GM21390 (cell line): Measurements from ENCODE around the gene GXYLT1.
"Not testable (repeated sequence)": the region's sequence is repeated elsewhere in the genome, so short reads cannot be mapped to it uniquely, and the experiment has no call there.

ENCODE experiments used
- ATAC-seq: cut with Tn5 transposase; IDR thresholded peaks from one replicate; pipeline ENCODE4 v1.9.1; 2021; ENCODE audit not compliant: unreplicated experiment

The GXYLT1 gene

DNA sequence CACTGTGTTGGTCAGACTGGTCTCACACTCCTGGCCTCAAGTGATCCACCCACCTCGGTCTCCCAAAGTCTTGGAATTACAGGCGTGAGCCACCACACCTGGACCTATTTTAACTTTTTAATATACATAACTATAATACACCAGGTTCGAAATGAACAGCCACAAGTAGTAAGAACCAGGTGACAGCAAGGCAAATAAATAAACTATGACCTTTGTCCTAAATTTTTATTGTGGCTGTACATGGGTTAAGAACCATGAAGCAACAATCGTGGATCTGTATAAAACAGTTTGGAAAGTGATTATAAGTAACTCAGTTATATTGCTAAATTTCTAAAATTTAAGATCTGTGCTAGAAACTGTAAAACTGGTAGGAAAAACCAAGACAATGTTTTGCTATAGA lies 41.5 kb downstream of the GXYLT1 start:
- no peak for ATAC-seq

GRCh38 chr12:42102720-42103119 lies 42.0 kb downstream of the GXYLT1 start:
- no peak for ATAC-seq

- ATAC-seq: no peak
These were observed 45.2 kb downstream of the GXYLT1 start for GRCh38 chr12:42099433-42099832.

DNA sequence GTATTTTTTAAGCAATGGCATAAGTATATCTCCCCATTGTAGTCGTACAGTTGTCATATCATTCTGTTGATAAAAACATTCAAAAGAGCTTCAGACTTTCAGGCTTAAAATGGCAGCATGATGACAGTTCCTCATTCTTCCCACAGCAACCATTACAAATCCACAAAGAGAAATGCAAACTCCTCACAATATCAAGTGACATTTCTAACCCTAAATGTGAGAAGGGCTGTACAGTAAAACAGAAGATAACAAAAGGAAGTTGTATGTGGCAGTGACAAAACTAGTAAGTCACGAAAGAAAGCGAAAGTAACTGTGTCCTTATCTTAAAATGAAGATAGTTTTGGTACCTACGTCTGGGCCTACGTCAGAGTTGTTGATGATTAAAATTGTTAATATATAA lies 46.7 kb downstream of the GXYLT1 start:
- peak; percentile 95 for ATAC-seq

DNA sequence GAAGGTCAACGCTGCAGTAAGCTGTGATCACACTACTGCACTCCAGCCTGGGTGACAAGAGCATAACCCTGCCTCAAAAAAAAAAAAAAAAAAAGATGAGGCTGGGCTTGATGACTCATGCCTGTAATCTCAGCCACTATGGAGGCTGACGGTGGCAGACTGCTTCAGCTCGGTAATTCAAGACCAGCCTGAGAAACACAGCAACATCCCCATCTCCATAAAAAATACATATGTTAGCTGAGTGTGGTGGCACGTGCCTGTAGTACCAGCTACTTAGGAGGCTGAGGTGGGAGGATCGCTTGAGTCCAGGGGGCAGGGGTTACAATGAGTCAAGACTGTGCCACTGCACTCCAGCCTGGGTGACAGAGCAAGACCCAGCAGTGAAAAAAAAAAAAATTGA lies 50.4 kb downstream of the GXYLT1 start:
- ATAC-seq: no peak

GRCh38 chr12:42091769-42092168 lies 52.9 kb downstream of the GXYLT1 start:
- ATAC-seq: no peak

DNA sequence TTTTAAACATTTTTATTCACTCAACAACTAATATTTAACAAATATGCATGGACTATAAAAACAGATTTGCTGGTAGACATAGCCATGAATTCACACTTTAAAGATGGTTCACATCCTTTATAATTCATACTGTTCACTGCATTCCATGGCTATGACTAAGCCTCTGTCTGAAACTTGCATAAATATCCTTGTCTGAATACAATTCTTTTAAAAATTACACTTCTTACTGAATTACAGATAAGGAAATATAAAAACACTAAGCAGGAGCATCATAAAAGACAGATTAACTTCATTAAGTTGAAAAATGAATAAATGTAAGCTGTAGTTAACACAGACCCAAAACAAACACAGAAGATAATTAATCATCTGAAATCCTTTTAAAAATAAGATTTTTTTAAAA lies 53.8 kb downstream of the GXYLT1 start:
- no peak for ATAC-seq

DNA sequence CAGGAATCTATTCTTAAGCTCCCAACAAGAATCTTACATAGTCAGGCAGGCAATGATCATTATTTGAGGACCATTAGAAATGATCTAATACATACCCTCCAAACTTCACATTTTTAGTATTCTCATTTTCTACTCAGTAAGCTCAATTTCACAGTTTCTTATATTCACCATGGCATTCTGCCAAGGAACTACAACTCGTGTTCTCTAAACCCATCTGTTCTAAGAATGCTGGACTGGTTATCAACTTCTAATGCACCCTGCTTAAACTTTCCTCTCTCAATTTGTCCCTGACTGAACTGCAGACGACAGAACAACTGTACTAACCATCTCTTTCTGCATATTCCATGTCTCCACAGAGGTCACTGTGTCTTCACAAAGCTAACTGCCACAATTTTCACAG lies 58.6 kb downstream of the GXYLT1 start:
- ATAC-seq: no peak

- no peak for ATAC-seq
These were observed 59.1 kb downstream of the GXYLT1 start for GRCh38 chr12:42085594-42085993.

GRCh38 chr12:42084522-42084921 lies 60.2 kb downstream of the GXYLT1 start:
- no peak for ATAC-seq

GRCh38 chr12:42076976-42077375 lies 67.7 kb downstream of the GXYLT1 start:
- no peak for ATAC-seq

GRCh38 chr12:42070036-42070435 lies 74.6 kb downstream of the GXYLT1 start:
- ATAC-seq: no peak

DNA sequence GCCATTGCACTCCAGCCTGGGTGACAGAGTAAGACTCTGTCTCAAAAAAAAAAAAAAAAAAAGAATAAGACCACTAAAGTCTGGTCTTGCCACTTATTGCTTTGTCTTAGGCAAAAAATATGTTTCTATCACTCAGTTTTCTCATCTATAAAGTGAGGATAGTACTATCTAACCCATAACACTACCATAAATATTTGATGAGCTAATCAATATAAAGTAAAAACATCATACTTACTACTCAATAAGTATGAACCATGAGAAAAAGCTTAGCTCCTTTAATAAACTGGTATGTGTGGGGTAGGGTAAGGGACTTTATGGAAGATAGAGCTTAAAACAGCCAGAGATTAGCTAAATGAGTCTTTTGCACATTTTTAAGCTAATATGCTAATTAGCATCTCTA lies 85.5 kb downstream of the GXYLT1 start:
- no peak for ATAC-seq

GRCh38 chr12:42056130-42056529 lies 88.5 kb downstream of the GXYLT1 start:
- ATAC-seq: peak; percentile 94

GRCh38 chr12:42053456-42053855 lies 91.2 kb downstream of the GXYLT1 start:
- ATAC-seq: no peak

DNA sequence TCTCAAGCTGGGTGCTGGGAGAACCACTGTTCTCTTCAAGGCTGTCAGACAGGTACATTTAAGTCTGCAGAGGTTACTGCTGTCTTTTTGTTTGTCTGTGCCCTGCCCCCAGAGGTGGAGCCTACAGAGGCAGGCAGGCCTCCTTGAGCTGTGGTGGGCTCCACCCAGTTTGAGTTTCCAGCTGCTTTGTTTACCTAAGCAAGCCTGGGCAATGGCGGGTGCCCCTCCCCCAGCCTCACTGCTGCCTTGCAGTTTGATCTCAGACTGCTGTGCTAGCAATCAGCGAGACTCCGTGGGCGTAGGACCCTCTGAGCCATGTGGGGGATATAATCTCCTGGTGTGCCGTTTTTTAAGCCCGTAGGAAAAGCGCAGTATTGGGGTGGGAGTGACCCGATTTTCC lies 95.7 kb downstream of the GXYLT1 start:
- ATAC-seq: not testable (repeated sequence)

GRCh38 chr12:42039577-42039976 lies 105.1 kb downstream of the GXYLT1 start:
- no peak for ATAC-seq

DNA sequence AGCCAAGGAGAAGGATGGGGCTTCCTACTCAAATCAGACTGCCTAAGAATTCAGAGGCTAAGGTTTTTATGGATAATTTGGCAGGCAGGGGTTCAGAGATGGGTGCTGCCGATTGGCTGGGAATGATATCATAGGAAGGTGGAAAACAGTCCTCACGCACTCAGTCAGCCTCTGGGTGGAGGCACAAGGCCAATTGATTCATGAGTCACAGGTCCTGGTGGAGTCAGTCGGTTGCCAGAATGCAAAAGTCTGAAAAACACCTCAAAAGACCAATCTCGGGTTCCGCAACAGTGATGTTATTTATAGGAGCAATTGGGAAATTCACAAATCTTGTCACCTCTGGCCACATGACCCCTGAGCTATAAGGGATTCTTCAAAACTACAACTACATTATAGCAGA lies 105.5 kb downstream of the GXYLT1 start:
- no peak for ATAC-seq

- ATAC-seq: no peak
These were observed 112.7 kb downstream of the GXYLT1 start for GRCh38 chr12:42031847-42032564.
